ENCODE data around the gene IMMP2L. TPM values are rescaled to one million over a fixed set of nuclear protein-coding genes. Genes with fewer than 3 reads are reported as not detected.

The IMMP2L gene
- total RNA-seq, 1 experiment from 2014 or later: 8.6 TPM

GRCh38 chr7:110977127-110977737 lies 585.1 kb downstream of the IMMP2L start:
- POLR2A ChIA-PET (ENCODE audit: unreplicated experiment): no interaction called here
- H3K9me2 ChIP-seq (replicated peaks; ENCODE audit: low read length): no peaks in the 10 kb centered on the region
- no peak overlapping the region for H2AFZ ChIP-seq (ENCODE audit: low read length)
- no peaks in the 10 kb centered on the region for H3K27me3 ChIP-seq (ENCODE audit: low read length)
- no peak overlapping the region for H3K4me3 ChIP-seq (ENCODE audit: low read length)
- H3F3A ChIP-seq (ENCODE audit: low read length, unreplicated experiment): no peaks in the 10 kb centered on the region
- BruUV-seq (replicated peaks): no TSS peak
- no peaks in the 10 kb centered on the region for H3K79me2 ChIP-seq (ENCODE audit: low read length)
- DNase-seq (no peak), ATAC-seq (no peak)
- H3K9me3 ChIP-seq (ENCODE audit: low read length): no peaks in the 10 kb centered on the region
- H3K4me1 ChIP-seq (ENCODE audit: insufficient read depth, low read length): no peaks in the 10 kb centered on the region
- CTCF ChIA-PET: no interaction called here
- H3K9ac ChIP-seq (ENCODE audit: low read length): no peak overlapping the region
- TF ChIP-seq EZH2phosphoT487 (IDR thresholded peaks at IDR 0.05; ENCODE audit: borderline replicate concordance, low read length): no peak
- TF ChIP-seq CTCF (conservative IDR thresholded peaks at IDR 0.05; ENCODE audit: low read depth, low read length): no peak
- TF ChIP-seq EZH2 (IDR thresholded peaks at IDR 0.05; ENCODE audit: low read length, unreplicated experiment): no peak
- no peaks in the 10 kb centered on the region for H4K20me1 ChIP-seq (ENCODE audit: low read length)
- no peak overlapping the region for H3K27ac ChIP-seq (ENCODE audit: low read length)
- no peaks in the 10 kb centered on the region for H3K36me3 ChIP-seq (ENCODE audit: low read depth, low read length)
- intact Hi-C loops (cut with micrococcal nuclease): no loop called here
- H3K4me2 ChIP-seq (ENCODE audit: low read length): no peak overlapping the region

- no peak overlapping the region for H3K27ac ChIP-seq (ENCODE audit: low read length)
- no peaks in the 10 kb centered on the region for H3F3A ChIP-seq (ENCODE audit: low read length, unreplicated experiment)
- intact Hi-C loops (cut with micrococcal nuclease): no loop called here
- no TSS peak for BruUV-seq (replicated peaks)
- no peaks in the 10 kb centered on the region for H3K27me3 ChIP-seq (ENCODE audit: low read length)
- H3K4me2 ChIP-seq (ENCODE audit: low read length): no peak overlapping the region
- TF ChIP-seq CTCF (conservative IDR thresholded peaks at IDR 0.05; ENCODE audit: low read depth, low read length): no peak
- no peak for TF ChIP-seq EZH2 (IDR thresholded peaks at IDR 0.05; ENCODE audit: low read length, unreplicated experiment)
- TF ChIP-seq EZH2phosphoT487 (IDR thresholded peaks at IDR 0.05; ENCODE audit: borderline replicate concordance, low read length): no peak
- ATAC-seq (no peak), DNase-seq (no peak)
- H3K9ac ChIP-seq (ENCODE audit: low read length): no peak overlapping the region
- no peaks in the 10 kb centered on the region for H3K79me2 ChIP-seq (ENCODE audit: low read length)
- H4K20me1 ChIP-seq (ENCODE audit: low read length): no peaks in the 10 kb centered on the region
- no peak overlapping the region for H3K4me3 ChIP-seq (ENCODE audit: low read length)
- no peaks in the 10 kb centered on the region for H3K9me3 ChIP-seq (ENCODE audit: low read length)
- no peaks in the 10 kb centered on the region for H3K4me1 ChIP-seq (ENCODE audit: insufficient read depth, low read length)
- no peaks in the 10 kb centered on the region for H3K9me2 ChIP-seq (replicated peaks; ENCODE audit: low read length)
- no peaks in the 10 kb centered on the region for H3K36me3 ChIP-seq (ENCODE audit: low read depth, low read length)
- ChIA-PET CTCF (no interaction called here), POLR2A (ENCODE audit: unreplicated experiment) (no interaction called here)
- no peak overlapping the region for H2AFZ ChIP-seq (ENCODE audit: low read length)
These were observed 586.8 kb downstream of the IMMP2L start for GRCh38 chr7:110975486-110975885.

GRCh38 chr7:110974441-110974840 lies 587.9 kb downstream of the IMMP2L start:
- no peak overlapping the region for H3K4me2 ChIP-seq (ENCODE audit: low read length)
- H3K27ac ChIP-seq (ENCODE audit: low read length): no peak overlapping the region
- ChIA-PET POLR2A (ENCODE audit: unreplicated experiment) (no interaction called here), CTCF (no interaction called here)
- H3K9ac ChIP-seq (ENCODE audit: low read length): no peak overlapping the region
- TF ChIP-seq EZH2 (IDR thresholded peaks at IDR 0.05; ENCODE audit: low read length, unreplicated experiment): no peak
- TF ChIP-seq CTCF (conservative IDR thresholded peaks at IDR 0.05; ENCODE audit: low read depth, low read length): no peak
- TF ChIP-seq EZH2phosphoT487 (IDR thresholded peaks at IDR 0.05; ENCODE audit: borderline replicate concordance, low read length): no peak
- no peaks in the 10 kb centered on the region for H3F3A ChIP-seq (ENCODE audit: low read length, unreplicated experiment)
- DNase-seq (no peak), ATAC-seq (no peak)
- H3K36me3 ChIP-seq (ENCODE audit: low read depth, low read length): no peaks in the 10 kb centered on the region
- no peaks in the 10 kb centered on the region for H3K9me2 ChIP-seq (replicated peaks; ENCODE audit: low read length)
- no peak overlapping the region for H3K4me3 ChIP-seq (ENCODE audit: low read length)
- H3K4me1 ChIP-seq (ENCODE audit: insufficient read depth, low read length): no peaks in the 10 kb centered on the region
- H2AFZ ChIP-seq (ENCODE audit: low read length): no peak overlapping the region
- intact Hi-C loops (cut with micrococcal nuclease): no loop called here
- H3K9me3 ChIP-seq (ENCODE audit: low read length): no peaks in the 10 kb centered on the region
- no peaks in the 10 kb centered on the region for H4K20me1 ChIP-seq (ENCODE audit: low read length)
- no peaks in the 10 kb centered on the region for H3K79me2 ChIP-seq (ENCODE audit: low read length)
- no peaks in the 10 kb centered on the region for H3K27me3 ChIP-seq (ENCODE audit: low read length)
- no TSS peak for BruUV-seq (replicated peaks)
